GM04503 (cell line): Measurements from ENCODE around the gene BCAR3.

ENCODE experiments used
- DNase-seq: peaks from one replicate; pipeline ENCODE4 v3.0.0-alpha.2; 2012; ENCODE audit warnings: low read depth

Gene BCAR3

GRCh38 chr1:93636712-93637111, 44.9 kb downstream of the BCAR3 start:
- DNase-seq = no peak

DNA sequence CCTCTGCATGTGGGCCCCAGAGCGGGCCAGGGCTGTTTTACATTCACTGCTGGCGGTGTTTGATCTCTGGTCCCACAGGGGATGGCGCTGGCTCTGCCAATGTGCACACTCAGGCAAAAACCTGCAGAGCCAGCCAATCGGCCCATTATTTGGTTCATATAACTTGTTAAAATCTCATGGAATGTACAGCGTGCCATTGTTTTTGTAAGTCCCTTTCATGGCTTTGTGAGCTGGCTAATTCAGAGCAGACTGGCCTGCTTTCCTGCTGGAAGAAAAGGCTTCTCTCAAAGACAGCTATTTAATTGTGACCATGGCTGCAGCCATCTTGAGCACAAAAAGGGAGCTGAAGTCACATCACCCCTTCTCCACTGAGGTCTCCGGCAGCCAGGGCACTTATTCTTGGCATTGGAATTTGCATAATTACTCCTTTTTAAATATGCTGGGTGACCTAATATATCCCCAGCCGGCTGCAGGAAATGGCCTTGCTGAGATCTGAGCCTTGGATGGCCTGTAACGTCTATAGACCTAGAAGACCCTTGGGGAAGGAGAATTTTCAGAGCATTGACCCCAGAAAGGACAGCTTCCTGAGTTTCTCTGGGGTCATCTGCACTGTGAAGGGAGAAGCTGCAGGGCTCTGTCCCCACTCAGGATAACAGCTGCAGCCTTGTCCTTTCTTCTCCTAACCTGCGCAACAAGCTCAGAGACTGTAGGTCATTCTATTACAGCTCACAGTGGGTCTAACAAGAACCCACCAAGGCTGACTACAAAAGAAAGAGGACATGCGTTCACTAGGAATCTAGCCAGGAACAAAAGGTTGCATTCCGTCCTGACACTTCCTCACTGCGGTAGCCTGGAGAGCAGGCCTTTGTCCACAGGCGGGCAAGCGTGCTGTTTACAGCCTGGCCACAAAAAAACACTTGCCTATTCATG, 45.8 kb downstream of the BCAR3 start:
- no peak for DNase-seq

- DNase-seq = no peak
These were observed 48.3 kb downstream of the BCAR3 start for GRCh38 chr1:93633313-93633712.

- DNase-seq = no peak
These were observed 49.8 kb downstream of the BCAR3 start for GRCh38 chr1:93631626-93632365.

DNA sequence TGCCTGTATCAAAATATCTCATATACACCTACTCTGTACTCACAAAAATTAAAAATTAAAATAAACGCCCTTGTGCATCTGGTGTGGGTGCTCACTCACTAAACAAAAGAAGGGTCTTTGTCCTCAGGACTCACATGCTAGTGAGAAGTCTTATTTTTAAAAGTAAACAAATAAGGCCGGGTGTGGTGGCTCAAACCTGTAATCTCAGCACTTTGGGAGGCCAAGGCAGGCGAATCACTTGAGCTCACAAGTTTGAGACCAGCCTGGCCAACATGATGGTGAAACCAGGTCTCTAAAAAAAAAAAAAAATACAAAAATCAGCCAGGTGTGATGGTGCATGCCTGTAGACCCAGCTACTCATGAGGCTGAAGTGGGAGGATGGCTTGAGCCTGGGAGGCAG, 51.5 kb downstream of the BCAR3 start:
- DNase-seq = no peak

DNA sequence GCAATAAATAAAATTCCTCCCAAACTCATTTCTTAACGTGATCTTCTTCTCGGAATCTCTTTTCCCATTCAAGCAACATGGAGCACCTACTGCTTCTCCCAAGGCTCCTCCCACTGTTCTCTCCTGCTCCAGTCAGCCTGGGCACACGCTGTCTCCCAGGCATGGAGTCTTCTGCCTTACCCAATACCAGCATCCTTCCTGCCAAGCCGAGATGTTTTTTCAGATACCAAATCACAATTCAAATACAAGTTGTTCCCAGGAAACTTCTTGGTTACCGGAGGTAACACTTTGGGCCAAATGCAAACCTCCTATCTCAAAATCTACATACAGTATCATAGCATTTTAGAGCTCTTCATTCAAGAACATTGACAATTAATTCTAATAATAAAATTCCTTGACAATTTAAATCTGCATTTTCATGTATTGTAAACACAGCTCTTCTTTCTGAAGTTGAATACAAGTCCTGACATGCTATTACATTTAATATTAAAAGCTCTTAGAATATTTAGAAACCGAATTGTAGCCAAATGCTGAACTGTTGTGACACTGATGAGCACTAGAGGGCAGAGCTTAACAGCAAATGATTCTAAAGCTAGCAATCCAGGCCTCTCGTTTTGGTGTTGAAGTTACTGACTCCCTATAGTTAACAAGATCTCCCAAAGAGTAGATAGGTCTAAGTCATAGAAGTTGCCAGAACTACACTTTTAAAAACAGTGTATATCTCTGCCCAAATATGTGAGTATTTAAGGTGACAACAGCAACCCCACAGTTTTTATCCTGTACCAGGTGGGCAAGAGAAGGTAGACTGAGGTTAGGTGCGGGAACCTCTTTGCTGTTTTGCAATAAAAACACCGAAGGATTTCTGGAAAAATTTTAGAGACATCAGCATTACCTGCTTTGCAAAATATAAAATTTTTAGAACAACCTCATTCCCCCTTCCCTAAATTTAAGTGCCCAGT, 52.3 kb downstream of the BCAR3 start:
- no peak for DNase-seq

GRCh38 chr1:93628681-93629080, 53.0 kb downstream of the BCAR3 start:
- DNase-seq = no peak

DNA sequence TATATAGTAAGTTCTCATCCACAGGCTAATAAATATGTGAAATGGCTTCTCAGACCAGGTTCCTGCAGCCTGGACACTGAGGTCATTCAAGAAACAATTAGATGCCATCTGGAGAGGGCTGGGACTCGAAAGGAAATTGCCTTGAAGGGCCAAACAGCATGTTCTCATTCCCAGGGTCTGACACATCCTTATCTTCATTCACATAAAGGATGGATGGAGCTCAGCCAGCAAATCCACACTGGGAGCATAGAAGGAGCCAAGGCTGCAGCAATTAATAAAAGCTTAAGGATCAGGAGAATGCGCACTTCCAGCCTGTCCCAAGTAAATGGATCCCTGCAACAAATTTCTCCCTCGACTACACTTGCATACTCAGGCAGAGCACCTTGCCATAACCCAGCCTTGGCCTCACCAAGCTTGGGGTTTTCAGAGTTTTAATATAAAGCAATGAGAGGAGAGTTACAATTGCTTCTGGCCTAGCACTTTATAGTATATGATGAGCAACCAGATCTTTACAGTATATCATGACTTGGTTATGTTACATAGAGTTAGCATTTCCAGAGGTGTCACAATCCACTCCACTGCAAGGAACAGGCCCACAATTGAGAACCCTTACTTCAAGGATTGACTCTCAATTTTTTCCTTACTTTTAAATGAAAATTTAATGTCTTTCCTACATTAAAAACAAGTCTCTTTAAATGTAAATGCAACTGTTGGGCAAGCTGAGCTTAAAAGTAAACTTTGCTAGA, 55.9 kb downstream of the BCAR3 start:
- peak; percentile 85 for DNase-seq

- DNase-seq = peak; percentile 76
These were observed 57.8 kb downstream of the BCAR3 start for GRCh38 chr1:93623875-93624274.

- DNase-seq = no peak
These were observed 58.2 kb downstream of the BCAR3 start for GRCh38 chr1:93623436-93623835.

DNA sequence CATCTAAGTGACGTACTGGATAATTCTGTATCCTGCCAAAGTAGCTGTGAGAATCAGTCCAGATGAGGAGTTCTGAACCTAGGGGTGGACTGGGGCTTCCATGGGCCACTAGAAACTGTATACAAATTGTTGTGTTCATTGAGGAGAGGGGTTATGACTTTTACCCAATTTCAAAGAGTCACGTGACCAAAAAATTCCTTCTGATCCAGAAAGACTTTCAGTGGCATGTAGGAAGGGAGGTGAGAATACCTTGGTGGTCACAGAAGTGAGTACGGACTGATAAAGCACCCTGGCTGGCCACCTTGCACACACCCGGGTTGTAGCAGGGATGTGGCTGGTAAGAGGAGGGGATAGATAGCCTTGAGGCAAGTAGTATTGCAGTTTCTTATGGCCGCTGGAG, 60.4 kb downstream of the BCAR3 start:
- no peak for DNase-seq

DNA sequence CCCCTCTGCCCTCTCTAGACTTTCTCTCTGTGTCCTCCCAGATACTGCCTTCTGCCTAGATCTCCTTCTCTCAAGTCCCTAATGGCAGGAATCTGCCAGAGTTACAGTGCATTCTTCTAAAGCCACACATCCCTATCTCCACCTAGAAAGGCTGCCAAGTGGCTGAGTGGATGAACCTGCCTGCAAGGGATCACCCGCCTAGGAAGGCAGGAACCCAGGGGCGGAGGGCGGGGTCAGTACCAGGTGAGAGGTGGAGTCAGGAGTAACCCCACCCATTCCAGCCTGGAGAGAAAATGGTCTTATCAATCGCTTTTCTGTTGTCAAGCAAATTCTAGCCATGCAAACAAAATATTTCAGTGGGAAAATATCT, 60.8 kb downstream of the BCAR3 start:
- no peak for DNase-seq

- no peak for DNase-seq
These were observed 61.3 kb downstream of the BCAR3 start for GRCh38 chr1:93620172-93620840.

DNA sequence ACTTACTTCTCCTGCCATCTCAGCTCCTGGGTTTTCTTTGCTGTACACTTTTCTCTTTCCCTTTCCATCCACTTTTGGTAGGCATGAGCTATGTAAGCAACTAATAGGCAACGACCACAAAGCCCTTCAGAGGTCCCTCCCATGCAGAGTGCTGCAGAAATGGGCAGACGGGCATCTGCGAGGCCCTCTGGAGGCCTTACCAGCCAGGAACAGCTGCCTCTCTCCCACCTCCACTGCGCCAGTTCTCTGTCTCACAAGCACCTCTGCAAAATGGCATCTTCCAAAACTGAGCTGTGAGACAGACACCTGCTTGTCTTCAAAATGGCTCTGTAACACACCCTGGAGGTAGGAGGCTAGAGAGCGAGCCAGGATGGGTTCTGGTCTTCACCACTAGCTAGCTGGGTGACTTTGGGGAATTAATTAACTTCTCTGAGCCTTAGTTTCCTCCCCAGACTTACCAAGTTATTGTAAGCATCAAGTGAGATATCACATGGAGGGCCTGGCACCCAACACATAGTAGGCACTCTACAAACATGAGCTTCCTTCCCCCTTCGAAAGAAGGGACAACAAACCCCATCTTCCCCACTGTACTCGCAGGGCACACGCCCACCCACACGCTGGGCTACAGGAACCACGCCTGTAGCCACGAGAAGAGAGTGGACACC, 62.0 kb downstream of the BCAR3 start:
- no peak for DNase-seq

DNA sequence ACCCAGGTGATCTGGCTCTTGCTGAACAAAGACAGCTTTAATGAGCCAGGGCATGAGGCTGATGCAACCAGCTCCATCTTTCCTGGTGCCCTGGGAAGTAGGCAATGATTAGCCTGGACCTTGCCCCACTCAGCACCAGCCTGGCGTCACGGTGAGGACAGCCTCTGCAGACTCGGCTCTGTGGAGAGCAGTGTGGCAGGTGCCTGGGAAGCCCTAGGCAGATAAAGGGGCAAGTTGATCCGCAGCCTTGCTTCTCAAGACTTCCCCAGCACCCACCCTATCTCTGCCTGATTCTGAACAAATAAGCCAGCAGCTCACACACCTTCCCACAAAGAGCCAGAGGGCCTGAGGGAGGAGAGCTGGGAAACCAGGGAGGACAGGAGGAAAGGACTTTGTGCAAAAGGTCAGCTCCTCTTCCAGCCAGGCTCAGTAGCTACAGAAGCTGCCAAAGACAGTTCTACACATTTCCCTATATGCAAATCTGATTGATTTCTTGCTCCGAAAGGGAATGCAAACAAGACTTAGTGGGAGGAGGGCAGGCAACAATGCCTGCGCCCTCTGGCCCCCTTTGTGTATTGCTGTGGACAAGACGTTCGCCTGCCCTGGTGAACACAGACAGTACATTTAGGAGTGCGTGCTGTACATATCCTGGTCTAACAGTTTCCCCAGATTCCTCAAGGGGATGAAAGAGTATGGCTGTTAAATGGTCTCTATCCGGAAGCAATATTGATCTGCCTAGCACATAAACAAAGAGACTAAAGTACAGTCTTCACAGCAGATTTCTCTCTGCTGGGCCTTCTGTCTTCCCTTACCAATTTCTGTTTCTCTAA, 63.8 kb downstream of the BCAR3 start:
- DNase-seq = no peak

DNA sequence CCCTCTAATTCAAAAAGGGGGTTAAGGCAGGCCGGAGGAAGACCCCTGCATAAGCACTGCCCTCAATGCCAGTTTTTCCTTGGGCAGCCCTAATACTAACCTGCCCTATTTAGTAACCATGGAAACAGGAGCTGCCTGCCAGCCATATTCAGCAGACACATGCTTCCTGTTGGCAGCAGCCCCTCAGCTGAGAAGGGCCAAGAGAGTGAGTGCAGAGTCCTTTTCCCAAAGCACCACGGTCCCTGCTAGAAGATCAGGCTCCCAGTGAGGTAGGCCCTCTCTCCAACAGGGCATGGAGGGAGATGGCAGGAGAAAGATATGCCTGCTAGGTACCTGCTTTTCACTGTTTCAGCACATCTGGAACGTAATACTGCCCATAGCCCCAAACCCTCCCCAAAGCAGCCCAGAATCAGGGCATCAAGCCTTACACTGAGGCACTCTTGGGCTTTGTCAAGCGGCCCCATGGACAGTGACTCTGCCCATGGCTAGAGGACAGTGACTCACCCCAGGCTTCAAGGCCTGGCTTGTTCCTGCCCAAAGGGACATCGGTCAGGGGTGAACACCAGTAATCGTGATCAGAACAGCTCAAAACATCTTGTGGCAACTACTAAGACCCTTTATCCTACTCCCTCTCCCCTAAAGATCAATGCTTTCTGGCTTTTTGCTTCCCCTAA, 64.5 kb downstream of the BCAR3 start:
- DNase-seq = no peak

DNA sequence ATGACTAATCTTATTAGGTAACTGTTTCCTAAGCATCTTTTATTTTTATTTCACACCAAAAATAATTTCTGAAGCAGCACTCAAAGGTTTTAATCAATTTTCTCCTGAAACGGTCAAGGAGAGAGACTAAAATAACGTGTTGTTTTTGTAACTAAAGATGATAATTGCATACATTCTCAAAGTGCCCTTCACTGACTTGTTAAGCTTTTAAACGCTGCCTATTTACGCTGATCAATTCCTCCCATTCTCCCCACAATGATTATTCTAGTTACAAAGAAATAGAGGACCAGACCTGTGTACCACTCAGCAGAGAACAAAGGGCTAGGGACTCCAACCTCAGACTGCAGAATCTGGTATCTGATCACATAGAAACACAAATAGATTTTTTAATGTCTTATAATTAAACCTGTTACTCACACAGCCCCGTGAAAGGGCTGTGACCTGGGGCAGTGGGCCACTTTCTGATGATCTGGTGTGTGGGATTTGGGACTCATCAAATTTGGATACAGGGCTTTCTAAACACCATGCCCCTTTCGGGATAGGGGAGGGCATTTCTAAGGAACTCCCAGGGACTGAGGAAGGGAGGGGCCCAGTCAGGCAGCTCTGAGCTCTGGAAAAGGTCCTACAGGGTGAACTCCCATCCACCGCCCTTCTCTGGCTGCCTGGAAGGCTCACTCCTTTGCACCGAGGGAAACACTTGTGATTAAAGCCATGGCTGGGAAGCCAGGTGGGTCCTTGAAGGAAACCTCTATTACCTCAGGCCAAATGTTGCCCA, 65.2 kb downstream of the BCAR3 start:
- DNase-seq = no peak

DNA sequence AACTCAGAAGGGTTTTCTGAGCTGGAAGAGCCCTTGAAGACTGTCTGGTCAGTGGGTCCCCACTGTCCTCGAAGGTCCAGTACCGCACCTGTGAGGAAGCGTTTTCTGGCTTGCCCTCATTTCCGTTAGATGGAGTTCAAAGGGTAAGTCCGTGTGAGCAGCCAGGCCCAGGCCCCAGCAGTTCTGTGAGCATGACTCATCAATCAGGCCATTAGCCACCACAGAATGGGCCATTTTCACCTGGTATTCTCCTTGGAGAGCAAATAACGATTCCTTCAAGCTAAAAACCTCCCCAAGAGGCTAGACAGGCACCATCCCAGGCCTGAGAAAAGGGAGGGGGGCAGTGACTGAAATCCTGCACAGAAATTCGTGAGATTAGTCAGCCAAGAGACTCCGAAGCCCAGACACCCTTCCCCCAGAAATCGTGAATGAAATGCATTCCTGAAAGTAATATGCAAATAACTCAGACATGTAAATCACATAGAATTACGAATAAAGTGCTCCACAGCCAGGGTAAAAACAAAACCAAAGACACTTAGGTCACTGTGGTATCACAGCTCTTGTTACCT, 66.0 kb downstream of the BCAR3 start:
- DNase-seq = peak; percentile 68
